HS-27A (cell line): ENCODE measurements around the gene XPO6.
"Not testable (repeated sequence)": the region's sequence is repeated elsewhere in the genome, so short reads cannot be mapped to it uniquely, and the experiment has no call there.

Experiments used
- DNase-seq: peaks from one replicate; pipeline ENCODE4 v3.0.0-alpha.2; 2012; ENCODE audit warnings: low read depth, missing footprints

The XPO6 gene

GRCh38 chr16:28211758-28212531, at the start of gene XPO6:
TSS of gene XPO6 (minus strand) at chr16:28211965. CDS start at chr16:28211368, 597 bp downstream.
- no peak for DNase-seq

GRCh38 chr16:28260193-28260592, 48.4 kb upstream of the XPO6 start:
- no peak for DNase-seq

- no peak for DNase-seq
Measured at GRCh38 chr16:28259781-28260150, 48.0 kb upstream of the XPO6 start.

- no peak for DNase-seq
Measured at GRCh38 chr16:28259091-28259780, 47.5 kb upstream of the XPO6 start.

- no peak for DNase-seq
Measured at GRCh38 chr16:28258567-28258966, 46.8 kb upstream of the XPO6 start.

- no peak for DNase-seq
Measured at GRCh38 chr16:28257256-28257655, 45.5 kb upstream of the XPO6 start.

- no peak for DNase-seq
Measured at GRCh38 chr16:28255838-28256237, 44.1 kb upstream of the XPO6 start.

- DNase-seq: no peak
Measured at GRCh38 chr16:28254158-28254557, 42.4 kb upstream of the XPO6 start.

- no peak for DNase-seq
Measured at GRCh38 chr16:28250999-28251398, 39.2 kb upstream of the XPO6 start.

GRCh38 chr16:28249483-28249882, 37.7 kb upstream of the XPO6 start:
- DNase-seq: not testable (repeated sequence)

GRCh38 chr16:28241924-28242323, 30.2 kb upstream of the XPO6 start:
- DNase-seq: no peak

- no peak for DNase-seq
Measured at GRCh38 chr16:28237754-28238357, 26.1 kb upstream of the XPO6 start.

GRCh38 chr16:28231763-28232162, 20.0 kb upstream of the XPO6 start:
- DNase-seq: no peak

GRCh38 chr16:28223909-28224308, 12.1 kb upstream of the XPO6 start:
- not testable (repeated sequence) for DNase-seq

- DNase-seq: not testable (repeated sequence)
Measured at GRCh38 chr16:28219777-28220176, 8.0 kb upstream of the XPO6 start.

- no peak for DNase-seq
Measured at GRCh38 chr16:28219282-28219681, 7.5 kb upstream of the XPO6 start.

- DNase-seq: no peak
Measured at GRCh38 chr16:28218109-28218508, 6.3 kb upstream of the XPO6 start.

- DNase-seq: no peak
Measured at GRCh38 chr16:28217326-28217725, 5.6 kb upstream of the XPO6 start.

GRCh38 chr16:28213396-28213795, 1.6 kb upstream of the XPO6 start:
- DNase-seq: no peak

- no peak for DNase-seq
Measured at GRCh38 chr16:28212532-28212873, 738 bp upstream of the XPO6 start.

- no peak for DNase-seq
Measured at GRCh38 chr16:28210979-28211588, 681 bp downstream of the XPO6 start.

- no peak for DNase-seq
Measured at GRCh38 chr16:28210264-28210663, 1.5 kb downstream of the XPO6 start.

- DNase-seq: no peak
Measured at GRCh38 chr16:28208824-28209223, 2.9 kb downstream of the XPO6 start.
